Nephron progenitor cell (in vitro differentiated cells): ENCODE data around the gene IL13RA1.
"Not testable (repeated sequence)": the region's sequence is repeated elsewhere in the genome, so short reads cannot be mapped to it uniquely, and the experiment has no call there.

ENCODE experiments used
- DNase-seq: peaks from one replicate; pipeline ENCODE4 v3.0.0; 2021
- H3K27ac Mint-ChIP-seq: 2 replicates; pipeline ENCODE4 v1.8.0; 2021; ENCODE audit warnings: mild to moderate bottlenecking, moderate library complexity, mixed read lengths
- H3K27me3 Mint-ChIP-seq: 2 replicates; pipeline ENCODE4 v1.8.0; 2021; ENCODE audit warnings: mild to moderate bottlenecking, low read depth, mixed read lengths; ENCODE audit not compliant: poor library complexity
- H3K36me3 Mint-ChIP-seq: 2 replicates; pipeline ENCODE4 v1.8.0; 2021; ENCODE audit warnings: low read depth, mixed read lengths
- H3K4me1 Mint-ChIP-seq: 2 replicates; pipeline ENCODE4 v1.8.0; 2021; ENCODE audit warnings: mixed read lengths
- H3K4me3 Mint-ChIP-seq: 2 replicates; pipeline ENCODE4 v1.8.0; 2021; ENCODE audit warnings: mild to moderate bottlenecking, moderate library complexity, mixed read lengths
- H3K9me3 Mint-ChIP-seq: 2 replicates; pipeline ENCODE4 v1.8.0; 2021; ENCODE audit warnings: mild to moderate bottlenecking, moderate library complexity, mixed read lengths
- CTCF ChIP-seq: fragments of 200-600 bp; sonication (generic); IDR thresholded peaks from 2 replicates; pipeline ENCODE4 v1.5.0; 2021; ENCODE audit warnings: antibody characterized with exemption

The IL13RA1 gene

GRCh38 chrX:118807151-118808017 lies 80.0 kb downstream of the IL13RA1 start:
- peaks cover 7% of the 10 kb centered on the region for H3K36me3 Mint-ChIP-seq
- TF ChIP-seq CTCF: peak; percentile 63
- H3K4me3 Mint-ChIP-seq: no peak overlapping the region
- no peaks in the 10 kb centered on the region for H3K27me3 Mint-ChIP-seq
- no peaks in the 10 kb centered on the region for H3K4me1 Mint-ChIP-seq
- no peak overlapping the region for H3K27ac Mint-ChIP-seq
- peak; percentile 42 for DNase-seq
- peaks cover 71% of the 10 kb centered on the region for H3K9me3 Mint-ChIP-seq

GRCh38 chrX:118817257-118817656 lies 89.9 kb downstream of the IL13RA1 start:
- H3K4me3 Mint-ChIP-seq, H3K4me1 Mint-ChIP-seq, H3K36me3 Mint-ChIP-seq, H3K27me3 Mint-ChIP-seq, H3K27ac Mint-ChIP-seq, DNase-seq: not testable (repeated sequence)
- H3K9me3 Mint-ChIP-seq: peaks cover 42% of the 10 kb centered on the region

GRCh38 chrX:118823263-118824172 lies 96.1 kb downstream of the IL13RA1 start, which contains the start of gene ZCCHC12:
Gene ZCCHC12 (plus strand): TSS chrX:118823824. CDS start chrX:118825245, 1,421 bp downstream.
- peaks cover 28% of the 10 kb centered on the region for H3K4me1 Mint-ChIP-seq

GRCh38 chrX:118824173-118824730 lies 96.8 kb downstream of the IL13RA1 start:
- H3K4me1 Mint-ChIP-seq: peaks cover 28% of the 10 kb centered on the region
- peaks cover 68% of the 10 kb centered on the region for H3K9me3 Mint-ChIP-seq
- peak overlapping the region; percentile 85 for H3K4me3 Mint-ChIP-seq
- H3K27ac Mint-ChIP-seq: no peak overlapping the region
- H3K36me3 Mint-ChIP-seq: no peaks in the 10 kb centered on the region
- TF ChIP-seq CTCF: no peak
- peaks cover 71% of the 10 kb centered on the region for H3K27me3 Mint-ChIP-seq
- DNase-seq: peak; percentile 48

More at GRCh38 chrX:118823263-118824172, 96.1 kb downstream of the IL13RA1 start, which contains the start of gene ZCCHC12:
- Mint-ChIP-seq H3K4me3 (peak within 1 kb of the TSS; percentile 85), H3K9me3 (peaks cover 64% of the 10 kb centered on the region), H3K36me3 (no peaks in the 10 kb centered on the region), H3K27me3 (peaks cover 66% of the 10 kb centered on the region), H3K27ac (no peak within 1 kb of the TSS)
- DNase-seq: peak; percentile 79
- no peak for TF ChIP-seq CTCF

GRCh38 chrX:118825227-118825626 lies 97.8 kb downstream of the IL13RA1 start:
- Mint-ChIP-seq H3K4me1 (peaks cover 28% of the 10 kb centered on the region), H3K36me3 (no peaks in the 10 kb centered on the region), H3K4me3 (peak overlapping the region; percentile 85), H3K27ac (no peak overlapping the region), H3K9me3 (peaks cover 71% of the 10 kb centered on the region), H3K27me3 (peaks cover 77% of the 10 kb centered on the region)
- DNase-seq: no peak
- no peak for TF ChIP-seq CTCF
